ENCODE data around the gene PRSS22.

PRSS22 gene

GRCh38 chr16:2857451-2858244 is at the start of gene PRSS22:
Gene PRSS22 (minus strand): TSS chr16:2858170. CDS start chr16:2858104, 66 bp downstream.
- DNase-seq, result no peak

GRCh38 chr16:2907084-2907753 is 49.2 kb upstream of the PRSS22 start:
- DNase-seq, result peak; percentile 72

- no peak for DNase-seq
Measured at GRCh38 chr16:2905988-2906387, 48.0 kb upstream of the PRSS22 start.

GRCh38 chr16:2905241-2905987 is 47.4 kb upstream of the PRSS22 start:
- peak; percentile 95 for DNase-seq

GRCh38 chr16:2904922-2905240 is 46.9 kb upstream of the PRSS22 start:
- DNase-seq, result no peak

- peak; percentile 80 for DNase-seq
Measured at GRCh38 chr16:2904100-2904921, 46.3 kb upstream of the PRSS22 start.

- DNase-seq, result no peak
Measured at GRCh38 chr16:2902337-2903130, 44.6 kb upstream of the PRSS22 start.

- no peak for DNase-seq
Measured at GRCh38 chr16:2900526-2901075, 42.6 kb upstream of the PRSS22 start.

GRCh38 chr16:2899564-2900072 is 41.6 kb upstream of the PRSS22 start:
- no peak for DNase-seq

- no peak for DNase-seq
Measured at GRCh38 chr16:2898831-2899563, 41.0 kb upstream of the PRSS22 start.

- DNase-seq, result no peak
Measured at GRCh38 chr16:2897110-2897509, 39.1 kb upstream of the PRSS22 start.

- no peak for DNase-seq
Measured at GRCh38 chr16:2896480-2897010, 38.6 kb upstream of the PRSS22 start.

GRCh38 chr16:2895813-2896212 is 37.8 kb upstream of the PRSS22 start:
- no peak for DNase-seq

- no peak for DNase-seq
Measured at GRCh38 chr16:2894231-2894630, 36.3 kb upstream of the PRSS22 start.

GRCh38 chr16:2884041-2884451 is 26.1 kb upstream of the PRSS22 start:
- DNase-seq, result no peak

GRCh38 chr16:2883458-2883908 is 25.5 kb upstream of the PRSS22 start:
- no peak for DNase-seq

GRCh38 chr16:2882650-2883457 is 24.9 kb upstream of the PRSS22 start, which contains the start of gene FLYWCH2:
Gene FLYWCH2 (plus strand): TSS chr16:2883215. CDS start chr16:2896450, 13,235 bp downstream.
- DNase-seq, result peak; percentile 100

GRCh38 chr16:2881783-2882649 is 24.0 kb upstream of the PRSS22 start:
- DNase-seq, result no peak

All from CD4-positive, alpha-beta T cell treated with Interleukin-10 for 1 hour (primary cell).